ENCODE results near the gene C1orf146.

DNA sequence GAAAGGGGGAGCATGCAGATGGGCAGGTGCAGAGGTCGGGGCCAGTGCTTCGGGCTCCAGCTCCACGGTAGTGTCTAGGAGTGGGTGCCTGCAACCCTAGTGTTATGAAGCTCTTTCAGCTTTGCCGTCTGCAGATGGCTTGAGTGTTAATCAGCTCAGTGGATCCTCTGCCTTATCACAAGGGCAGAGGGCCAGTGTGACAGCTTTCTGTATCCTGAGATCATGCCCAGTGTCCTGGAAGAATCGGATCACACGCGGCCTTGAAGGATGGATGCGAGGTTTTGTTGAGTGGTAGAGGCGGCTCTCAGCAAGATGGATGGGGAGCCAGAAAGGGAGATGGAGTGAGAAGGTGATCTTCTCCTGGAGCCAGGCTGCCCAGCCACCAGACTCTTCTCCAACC lies 25.5 kb upstream of the C1orf146 start:
- TF ChIP-seq, protein P1, sequence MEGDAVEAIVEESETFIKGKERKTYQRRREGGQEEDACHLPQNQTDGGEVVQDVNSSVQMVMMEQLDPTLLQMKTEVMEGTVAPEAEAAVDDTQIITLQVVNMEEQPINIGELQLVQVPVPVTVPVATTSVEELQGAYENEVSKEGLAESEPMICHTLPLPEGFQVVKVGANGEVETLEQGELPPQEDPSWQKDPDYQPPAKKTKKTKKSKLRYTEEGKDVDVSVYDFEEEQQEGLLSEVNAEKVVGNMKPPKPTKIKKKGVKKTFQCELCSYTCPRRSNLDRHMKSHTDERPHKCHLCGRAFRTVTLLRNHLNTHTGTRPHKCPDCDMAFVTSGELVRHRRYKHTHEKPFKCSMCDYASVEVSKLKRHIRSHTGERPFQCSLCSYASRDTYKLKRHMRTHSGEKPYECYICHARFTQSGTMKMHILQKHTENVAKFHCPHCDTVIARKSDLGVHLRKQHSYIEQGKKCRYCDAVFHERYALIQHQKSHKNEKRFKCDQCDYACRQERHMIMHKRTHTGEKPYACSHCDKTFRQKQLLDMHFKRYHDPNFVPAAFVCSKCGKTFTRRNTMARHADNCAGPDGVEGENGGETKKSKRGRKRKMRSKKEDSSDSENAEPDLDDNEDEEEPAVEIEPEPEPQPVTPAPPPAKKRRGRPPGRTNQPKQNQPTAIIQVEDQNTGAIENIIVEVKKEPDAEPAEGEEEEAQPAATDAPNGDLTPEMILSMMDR (IDR thresholded peaks at IDR 0.05) = no peak
- TF ChIP-seq EZH2 (IDR thresholded peaks at IDR 0.05; ENCODE audit: borderline replicate concordance, insufficient read depth, low read depth, low read length, poor library complexity, severe bottlenecking) = no peak
